ENCODE measurements around the gene CARD11.
"Not testable (repeated sequence)": the region's sequence is repeated elsewhere in the genome, so short reads cannot be mapped to it uniquely, and the experiment has no call there.

Gene CARD11

GRCh38 chr7:2923886-2924574 is 119.6 kb downstream of the CARD11 start:
- H3K36me3 ChIP-seq: peaks cover 0 to 22% (median 9%) of the 10 kb centered on the region in 11 experiments; a peak in 14 of 22 replicates
- H3K27me3 ChIP-seq: peaks cover 0 to 5% (median 0%) of the 10 kb centered on the region in 11 experiments; a peak in 2 of 22 replicates
- H3K9me3 ChIP-seq (replicated peaks in 1 of 11): no peaks in the 10 kb centered on the region; a peak in 2 of 22 replicates
- no peak for TF ChIP-seq Cebpa-rat (IDR thresholded peaks at IDR 0.05)
- H3K27ac ChIP-seq: no peak overlapping the region
- H4K20me1 ChIP-seq: peaks cover 0 to 12% (median 0%) of the 10 kb centered on the region in 11 experiments; a peak in 2 of 22 replicates
- H3K4me3 ChIP-seq: no peak overlapping the region
- H3K4me1 ChIP-seq: peaks cover 0 to 9% (median 7%) of the 10 kb centered on the region in 10 experiments; a peak in 14 of 20 replicates
- no peak overlapping the region for H3K4me2 ChIP-seq
- no peak overlapping the region for H3K9ac ChIP-seq

- no peaks in the 10 kb centered on the region; a peak in 2 of 22 replicates for H3K9me3 ChIP-seq (replicated peaks in 1 of 11)
- TF ChIP-seq Cebpa-rat (IDR thresholded peaks at IDR 0.05): no peak
- no peak overlapping the region for H3K4me3 ChIP-seq
- H3K27ac ChIP-seq: no peak overlapping the region
- peaks cover 0 to 28% (median 15%) of the 10 kb centered on the region in 11 experiments; a peak in 14 of 22 replicates for H3K36me3 ChIP-seq
- H3K4me2 ChIP-seq: no peak overlapping the region
- no peaks in the 10 kb centered on the region for H3K27me3 ChIP-seq
- H3K4me1 ChIP-seq: peaks cover 0 to 2% (median under 1%) of the 10 kb centered on the region in 10 experiments; a peak in 7 of 20 replicates
- peaks cover 0 to 12% (median 0%) of the 10 kb centered on the region in 11 experiments; a peak in 2 of 22 replicates for H4K20me1 ChIP-seq
- no peak overlapping the region for H3K9ac ChIP-seq
These were observed 120.3 kb downstream of the CARD11 start for GRCh38 chr7:2923291-2923781.

- no peak for TF ChIP-seq Cebpa-rat (IDR thresholded peaks at IDR 0.05)
- Histone ChIP-seq H3K9ac (no peak overlapping the region), H3K9me3 (replicated peaks in 1 of 11) (no peaks in the 10 kb centered on the region; a peak in 2 of 22 replicates), H4K20me1 (peaks cover 0 to 12% (median 0%) of the 10 kb centered on the region in 11 experiments; a peak in 2 of 22 replicates), H3K36me3 (peaks cover 0 to 30% (median 15%) of the 10 kb centered on the region in 11 experiments; a peak in 14 of 22 replicates), H3K4me1 (no peaks in the 10 kb centered on the region), H3K27ac (no peak overlapping the region), H3K4me3 (no peak overlapping the region), H3K4me2 (no peak overlapping the region), H3K27me3 (no peaks in the 10 kb centered on the region)
These were observed 120.8 kb downstream of the CARD11 start for GRCh38 chr7:2922866-2923265.

GRCh38 chr7:2922348-2922691 is 121.3 kb downstream of the CARD11 start:
- H3K36me3 ChIP-seq: peaks cover 0 to 30% (median 15%) of the 10 kb centered on the region in 11 experiments; a peak in 14 of 22 replicates
- no peaks in the 10 kb centered on the region; a peak in 2 of 22 replicates for H3K9me3 ChIP-seq (replicated peaks in 1 of 11)
- TF ChIP-seq Cebpa-rat (IDR thresholded peaks at IDR 0.05): no peak
- no peak overlapping the region for H3K27ac ChIP-seq
- no peak overlapping the region for H3K9ac ChIP-seq
- H3K27me3 ChIP-seq: no peaks in the 10 kb centered on the region
- H4K20me1 ChIP-seq: peaks cover 0 to 12% (median 0%) of the 10 kb centered on the region in 11 experiments; a peak in 2 of 22 replicates
- H3K4me1 ChIP-seq: no peaks in the 10 kb centered on the region
- no peak overlapping the region for H3K4me3 ChIP-seq
- H3K4me2 ChIP-seq: no peak overlapping the region

- Histone ChIP-seq H3K36me3 (peaks cover 0 to 35% (median 15%) of the 10 kb centered on the region in 11 experiments; a peak in 14 of 22 replicates), H3K4me2 (no peak overlapping the region)
These were observed 121.9 kb downstream of the CARD11 start for GRCh38 chr7:2921653-2922347.

GRCh38 chr7:2920956-2921652 is 122.6 kb downstream of the CARD11 start:
- Histone ChIP-seq H3K36me3 (peaks cover 0 to 39% (median 15%) of the 10 kb centered on the region in 11 experiments; a peak in 14 of 22 replicates), H3K4me2 (no peak overlapping the region), H3K9me3 (replicated peaks in 1 of 11) (no peaks in the 10 kb centered on the region; a peak in 2 of 22 replicates), H3K27me3 (no peaks in the 10 kb centered on the region), H3K4me3 (no peak overlapping the region), H3K27ac (no peak overlapping the region), H4K20me1 (peaks cover 0 to 8% (median 0%) of the 10 kb centered on the region in 11 experiments; a peak in 2 of 22 replicates), H3K9ac (no peak overlapping the region), H3K4me1 (no peaks in the 10 kb centered on the region)
- no peak for TF ChIP-seq Cebpa-rat (IDR thresholded peaks at IDR 0.05)

More at GRCh38 chr7:2921653-2922347, 121.9 kb downstream of the CARD11 start:
- no peaks in the 10 kb centered on the region; a peak in 2 of 22 replicates for H3K9me3 ChIP-seq (replicated peaks in 1 of 11)
- peaks cover 0 to 12% (median 0%) of the 10 kb centered on the region in 11 experiments; a peak in 2 of 22 replicates for H4K20me1 ChIP-seq
- no peak overlapping the region for H3K4me3 ChIP-seq
- H3K27ac ChIP-seq: no peak overlapping the region
- H3K4me1 ChIP-seq: no peaks in the 10 kb centered on the region
- TF ChIP-seq Cebpa-rat (IDR thresholded peaks at IDR 0.05): no peak
- no peaks in the 10 kb centered on the region for H3K27me3 ChIP-seq
- H3K9ac ChIP-seq: no peak overlapping the region

- H3K27ac ChIP-seq; H3K4me3 ChIP-seq; H3K27me3 ChIP-seq; H3K9me3 ChIP-seq (replicated peaks in 1 of 11); H3K9ac ChIP-seq; H3K4me2 ChIP-seq; H3K4me1 ChIP-seq; H4K20me1 ChIP-seq: not testable (repeated sequence)
- H3K36me3 ChIP-seq: peaks cover 0 to 43% (median 18%) of the 10 kb centered on the region in 11 experiments; a peak in 14 of 22 replicates
These were observed 123.2 kb downstream of the CARD11 start for GRCh38 chr7:2920480-2920879.

- Histone ChIP-seq H3K4me3 (no peak overlapping the region), H3K27me3 (no peaks in the 10 kb centered on the region)
These were observed 123.6 kb downstream of the CARD11 start for GRCh38 chr7:2920041-2920440.

More at GRCh38 chr7:2920041-2920440, 123.6 kb downstream of the CARD11 start:
- no peak overlapping the region for H3K9ac ChIP-seq
- peaks cover 0 to 47% (median 19%) of the 10 kb centered on the region in 11 experiments; a peak in 15 of 22 replicates for H3K36me3 ChIP-seq
- H4K20me1 ChIP-seq: peaks cover 0 to 8% (median 0%) of the 10 kb centered on the region in 11 experiments; a peak in 2 of 22 replicates
- no peak overlapping the region for H3K27ac ChIP-seq
- no peaks in the 10 kb centered on the region for H3K4me1 ChIP-seq
- H3K4me2 ChIP-seq: no peak overlapping the region
- no peaks in the 10 kb centered on the region; a peak in 2 of 22 replicates for H3K9me3 ChIP-seq (replicated peaks in 1 of 11)
- no peak for TF ChIP-seq Cebpa-rat (IDR thresholded peaks at IDR 0.05)
